Ishikawa (cell line): ENCODE results near the gene CFAP45.

Source experiments
- CEBPB ChIP-seq: IDR thresholded peaks from 2 replicates; pipeline ENCODE4 v1.6.1; 2012
- CREB1 ChIP-seq: IDR thresholded peaks from 2 replicates; pipeline ENCODE4 v1.6.1; 2012; ENCODE audit warnings: low read depth
- EGR1 ChIP-seq: IDR thresholded peaks from 2 replicates; pipeline ENCODE4 v1.6.1; 2012
- EP300 ChIP-seq: IDR thresholded peaks from 2 replicates; pipeline ENCODE4 v1.6.1; 2012; ENCODE audit warnings: borderline replicate concordance
- FOXM1 ChIP-seq: IDR thresholded peaks from 2 replicates; pipeline ENCODE4 v1.6.1; 2012; ENCODE audit warnings: low read depth, borderline replicate concordance
- RAD21 ChIP-seq: IDR thresholded peaks from 2 replicates; pipeline ENCODE4 v1.6.1; 2012; ENCODE audit warnings: low read depth
- TAF1 ChIP-seq: IDR thresholded peaks from 2 replicates; pipeline ENCODE4 v1.6.1; 2012; ENCODE audit warnings: low read depth, mild to moderate bottlenecking
- TCF12 ChIP-seq: IDR thresholded peaks from 2 replicates; pipeline ENCODE4 v1.6.1; 2012; ENCODE audit warnings: low read depth
- TEAD4 ChIP-seq: IDR thresholded peaks from 2 replicates; pipeline ENCODE4 v1.6.1; 2012
- YY1 ChIP-seq: IDR thresholded peaks from 2 replicates; pipeline ENCODE4 v1.6.1; 2012; ENCODE audit warnings: low read depth
- TF ChIP-seq, protein P1 (sequence below): IDR thresholded peaks from 2 replicates; pipeline ENCODE4 v1.6.1; 2012
- TF ChIP-seq, protein P2 (sequence below): IDR thresholded peaks from 2 replicates; pipeline ENCODE4 v1.6.1; 2012; ENCODE audit warnings: low read depth, mild to moderate bottlenecking

DNA sequence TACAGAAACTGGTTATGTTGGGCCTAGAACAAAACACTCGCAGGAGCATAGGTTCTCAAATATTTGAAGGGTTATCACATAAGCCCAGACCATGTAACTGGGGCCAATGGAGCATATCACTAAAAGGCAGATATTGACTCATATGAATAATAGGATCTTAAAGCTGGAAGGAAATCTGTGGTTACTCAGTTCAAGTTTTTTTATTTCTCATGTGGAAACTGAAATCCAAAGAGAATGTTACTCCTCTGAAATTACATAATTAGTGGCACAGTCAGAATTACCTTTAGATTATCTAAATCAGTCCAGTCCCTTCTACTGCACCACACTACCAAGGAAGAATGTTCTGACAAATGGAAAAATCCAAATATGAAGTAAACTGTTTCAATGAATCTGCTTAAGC, 61.2 kb downstream of the CFAP45 start:
- TF ChIP-seq RAD21 = no peak
- TF ChIP-seq TCF12 = no peak
- TF ChIP-seq, protein P1, sequence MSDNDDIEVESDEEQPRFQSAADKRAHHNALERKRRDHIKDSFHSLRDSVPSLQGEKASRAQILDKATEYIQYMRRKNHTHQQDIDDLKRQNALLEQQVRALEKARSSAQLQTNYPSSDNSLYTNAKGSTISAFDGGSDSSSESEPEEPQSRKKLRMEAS = no peak
- TF ChIP-seq CREB1 = no peak
- no peak for TF ChIP-seq EP300
- TF ChIP-seq TAF1 = no peak
- TF ChIP-seq CEBPB = no peak
- TF ChIP-seq TEAD4 = no peak
- no peak for TF ChIP-seq YY1
- TF ChIP-seq, protein P2, sequence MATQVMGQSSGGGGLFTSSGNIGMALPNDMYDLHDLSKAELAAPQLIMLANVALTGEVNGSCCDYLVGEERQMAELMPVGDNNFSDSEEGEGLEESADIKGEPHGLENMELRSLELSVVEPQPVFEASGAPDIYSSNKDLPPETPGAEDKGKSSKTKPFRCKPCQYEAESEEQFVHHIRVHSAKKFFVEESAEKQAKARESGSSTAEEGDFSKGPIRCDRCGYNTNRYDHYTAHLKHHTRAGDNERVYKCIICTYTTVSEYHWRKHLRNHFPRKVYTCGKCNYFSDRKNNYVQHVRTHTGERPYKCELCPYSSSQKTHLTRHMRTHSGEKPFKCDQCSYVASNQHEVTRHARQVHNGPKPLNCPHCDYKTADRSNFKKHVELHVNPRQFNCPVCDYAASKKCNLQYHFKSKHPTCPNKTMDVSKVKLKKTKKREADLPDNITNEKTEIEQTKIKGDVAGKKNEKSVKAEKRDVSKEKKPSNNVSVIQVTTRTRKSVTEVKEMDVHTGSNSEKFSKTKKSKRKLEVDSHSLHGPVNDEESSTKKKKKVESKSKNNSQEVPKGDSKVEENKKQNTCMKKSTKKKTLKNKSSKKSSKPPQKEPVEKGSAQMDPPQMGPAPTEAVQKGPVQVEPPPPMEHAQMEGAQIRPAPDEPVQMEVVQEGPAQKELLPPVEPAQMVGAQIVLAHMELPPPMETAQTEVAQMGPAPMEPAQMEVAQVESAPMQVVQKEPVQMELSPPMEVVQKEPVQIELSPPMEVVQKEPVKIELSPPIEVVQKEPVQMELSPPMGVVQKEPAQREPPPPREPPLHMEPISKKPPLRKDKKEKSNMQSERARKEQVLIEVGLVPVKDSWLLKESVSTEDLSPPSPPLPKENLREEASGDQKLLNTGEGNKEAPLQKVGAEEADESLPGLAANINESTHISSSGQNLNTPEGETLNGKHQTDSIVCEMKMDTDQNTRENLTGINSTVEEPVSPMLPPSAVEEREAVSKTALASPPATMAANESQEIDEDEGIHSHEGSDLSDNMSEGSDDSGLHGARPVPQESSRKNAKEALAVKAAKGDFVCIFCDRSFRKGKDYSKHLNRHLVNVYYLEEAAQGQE = no peak
- TF ChIP-seq FOXM1 = no peak
- no peak for TF ChIP-seq EGR1
